GM21367 (cell line): ENCODE measurements around the gene SYNJ2.

Experiments
- ATAC-seq: cut with Tn5 transposase; IDR thresholded peaks from one replicate; pipeline ENCODE4 v1.9.1; 2021; ENCODE audit not compliant: unreplicated experiment

SYNJ2 gene

DNA sequence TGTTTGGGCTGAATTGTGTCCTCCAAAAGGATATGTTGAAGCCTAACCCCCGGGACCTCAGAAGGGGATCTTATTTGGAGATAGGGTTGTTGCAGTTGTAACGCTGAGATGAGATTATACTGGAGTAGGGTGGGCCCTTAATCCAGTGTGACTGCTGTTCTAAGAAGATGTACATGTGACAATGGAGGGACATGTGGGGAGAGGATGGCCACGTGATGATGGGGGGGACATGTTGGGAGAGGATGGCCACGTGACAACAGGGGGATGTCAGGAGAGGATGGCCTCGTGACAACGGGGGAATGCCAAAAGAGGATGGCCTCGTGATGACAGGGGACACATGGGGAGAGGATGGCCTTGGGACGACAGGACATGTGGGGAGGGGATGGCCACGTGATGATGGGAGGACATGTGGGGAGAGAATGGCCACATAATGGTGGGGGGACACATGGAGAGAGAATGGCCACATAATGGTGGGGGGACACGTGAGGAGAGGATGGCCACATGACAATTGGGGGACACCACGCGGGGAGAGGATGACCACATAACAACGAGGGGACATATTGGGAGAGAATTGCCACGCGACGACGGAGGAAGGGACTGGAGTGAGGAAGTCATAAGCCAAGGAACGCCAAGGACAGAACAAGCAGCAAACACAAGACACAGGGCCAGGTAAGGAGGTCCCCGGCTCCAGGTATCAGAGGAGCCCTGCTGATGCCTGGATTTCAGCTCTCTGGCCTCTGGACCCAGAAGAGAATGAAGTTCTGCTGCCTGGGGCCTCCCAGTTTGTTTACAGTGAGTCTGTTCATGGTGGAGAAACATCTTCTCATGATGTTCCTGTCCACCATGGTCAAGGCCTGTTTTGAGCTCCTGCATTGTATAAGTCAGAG is 29.2 kb downstream of the SYNJ2 start:
- ATAC-seq: no peak

DNA sequence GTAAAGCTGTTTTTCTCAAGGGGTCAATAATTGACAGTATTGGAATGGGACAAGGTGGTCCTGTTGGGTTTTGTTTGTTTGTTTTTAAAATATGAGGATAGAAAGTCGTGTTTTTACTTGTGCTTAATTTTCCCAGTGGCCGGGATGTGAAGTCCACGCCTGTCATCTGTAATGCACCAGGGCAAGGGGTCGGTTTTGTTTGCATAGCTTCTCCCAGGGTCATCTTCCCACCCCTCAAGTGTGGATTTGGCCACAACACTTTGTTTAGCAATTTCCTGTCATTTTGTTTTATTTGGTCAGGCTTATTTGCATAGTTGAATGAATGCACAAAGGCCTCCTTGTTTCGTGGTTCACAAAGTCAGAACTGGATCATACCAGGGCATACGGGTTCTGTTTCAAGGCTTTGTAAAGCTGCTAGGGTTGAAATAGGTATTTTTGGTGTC is 29.8 kb downstream of the SYNJ2 start:
- no peak for ATAC-seq

DNA sequence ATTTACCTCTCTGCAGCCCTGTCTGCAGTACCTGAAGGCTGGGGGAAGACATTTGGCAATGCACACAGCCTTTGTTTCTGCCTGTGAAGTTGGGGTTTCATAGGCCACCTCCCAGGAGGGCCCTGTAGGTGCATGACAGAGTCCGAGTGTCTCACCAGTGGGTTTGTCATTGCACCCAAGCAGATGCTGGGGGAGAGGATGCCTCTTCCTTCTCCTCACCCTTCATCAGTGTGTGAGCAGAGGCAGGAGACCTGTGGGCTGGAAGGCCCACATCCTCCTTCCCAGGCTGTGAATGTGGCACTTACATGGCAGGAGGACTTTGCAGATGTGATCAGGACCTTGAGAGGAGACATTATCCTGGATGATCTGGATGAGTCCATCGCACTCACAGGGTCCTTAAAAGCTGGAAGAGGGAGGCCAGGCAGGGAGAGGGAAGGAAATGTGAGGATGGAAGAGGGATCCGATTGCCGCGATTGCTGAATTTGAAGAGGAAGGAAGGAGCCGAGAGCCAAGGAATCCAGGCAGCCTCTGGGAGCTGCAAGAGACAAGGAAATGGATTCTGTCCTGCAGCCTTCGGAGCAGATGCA is 30.4 kb downstream of the SYNJ2 start:
- ATAC-seq: no peak

DNA sequence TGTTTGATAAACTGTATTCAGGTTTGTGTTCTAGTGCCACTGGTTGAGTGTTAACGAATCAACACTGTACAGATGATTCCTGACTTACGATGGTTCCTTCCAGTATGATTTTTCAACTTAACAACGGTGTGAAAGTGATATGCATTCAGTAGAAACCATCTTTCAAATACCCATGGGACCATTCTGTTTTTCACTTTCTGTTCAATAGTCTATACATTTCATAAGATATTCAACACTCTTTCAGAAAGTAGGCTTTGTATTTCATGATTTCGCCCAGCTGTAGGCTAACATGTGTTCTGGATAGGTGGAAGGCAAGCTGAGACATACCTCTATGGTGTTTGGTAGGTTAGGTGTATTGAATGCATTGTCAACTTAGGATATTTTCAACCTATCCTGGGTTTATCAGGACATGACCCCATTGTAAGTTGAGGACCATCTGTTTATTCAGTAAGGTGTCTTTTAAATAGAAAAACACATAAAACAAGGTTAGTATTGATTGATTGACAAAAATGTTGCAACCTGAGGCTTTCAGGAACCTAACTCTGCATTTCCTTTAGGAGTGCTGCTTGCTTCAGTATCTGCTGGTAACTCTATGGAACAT is 32.3 kb downstream of the SYNJ2 start:
- no peak for ATAC-seq

DNA sequence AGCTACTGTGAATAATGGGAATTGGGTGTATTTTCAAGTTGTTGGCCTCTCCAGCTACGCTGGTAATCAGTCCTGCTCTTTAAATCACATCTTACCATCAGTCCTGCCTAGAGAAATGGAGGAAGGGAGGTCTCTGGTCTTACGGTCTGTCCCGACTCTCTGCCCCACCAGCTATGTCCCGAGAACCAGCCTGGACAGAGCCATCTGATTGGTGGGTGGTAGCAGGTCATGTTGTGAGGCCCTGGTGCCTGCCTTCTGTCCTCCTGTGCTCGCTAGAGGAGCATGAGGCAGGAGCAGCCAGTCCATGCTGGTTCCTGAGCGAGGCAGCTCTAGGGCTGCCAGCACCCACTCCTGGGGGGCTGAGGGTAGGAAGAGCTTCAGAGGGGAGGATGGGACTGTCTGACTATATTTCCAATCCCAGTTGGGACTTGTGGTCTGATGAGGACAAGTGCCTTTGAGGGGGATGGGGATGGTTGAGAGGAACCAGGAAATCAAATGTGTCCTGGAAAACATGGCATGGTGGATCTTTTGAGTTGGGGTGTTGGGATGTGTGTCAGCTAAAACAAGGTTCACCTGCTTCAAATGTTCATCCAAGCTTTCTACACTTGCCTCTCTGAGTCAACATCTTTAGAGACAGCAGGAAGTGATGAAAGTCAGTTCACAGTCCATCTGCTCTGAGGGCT is 33.0 kb downstream of the SYNJ2 start:
- ATAC-seq: no peak

DNA sequence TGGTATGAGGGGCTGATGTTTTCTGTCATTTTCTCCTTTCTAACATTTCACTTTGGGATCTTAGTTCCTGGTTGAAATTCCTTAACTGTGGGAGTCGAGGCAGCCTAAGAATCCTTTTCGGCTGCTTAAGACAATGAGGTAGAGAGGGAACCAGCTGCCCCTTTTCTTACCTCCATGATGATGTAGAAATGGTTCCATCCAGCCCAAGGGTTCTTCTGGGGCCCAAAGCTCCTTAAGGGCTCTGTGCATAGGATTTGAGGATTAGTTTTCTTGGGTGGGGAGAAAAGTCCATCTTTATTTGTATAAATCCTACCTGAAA is 33.5 kb downstream of the SYNJ2 start:
- ATAC-seq: no peak

DNA sequence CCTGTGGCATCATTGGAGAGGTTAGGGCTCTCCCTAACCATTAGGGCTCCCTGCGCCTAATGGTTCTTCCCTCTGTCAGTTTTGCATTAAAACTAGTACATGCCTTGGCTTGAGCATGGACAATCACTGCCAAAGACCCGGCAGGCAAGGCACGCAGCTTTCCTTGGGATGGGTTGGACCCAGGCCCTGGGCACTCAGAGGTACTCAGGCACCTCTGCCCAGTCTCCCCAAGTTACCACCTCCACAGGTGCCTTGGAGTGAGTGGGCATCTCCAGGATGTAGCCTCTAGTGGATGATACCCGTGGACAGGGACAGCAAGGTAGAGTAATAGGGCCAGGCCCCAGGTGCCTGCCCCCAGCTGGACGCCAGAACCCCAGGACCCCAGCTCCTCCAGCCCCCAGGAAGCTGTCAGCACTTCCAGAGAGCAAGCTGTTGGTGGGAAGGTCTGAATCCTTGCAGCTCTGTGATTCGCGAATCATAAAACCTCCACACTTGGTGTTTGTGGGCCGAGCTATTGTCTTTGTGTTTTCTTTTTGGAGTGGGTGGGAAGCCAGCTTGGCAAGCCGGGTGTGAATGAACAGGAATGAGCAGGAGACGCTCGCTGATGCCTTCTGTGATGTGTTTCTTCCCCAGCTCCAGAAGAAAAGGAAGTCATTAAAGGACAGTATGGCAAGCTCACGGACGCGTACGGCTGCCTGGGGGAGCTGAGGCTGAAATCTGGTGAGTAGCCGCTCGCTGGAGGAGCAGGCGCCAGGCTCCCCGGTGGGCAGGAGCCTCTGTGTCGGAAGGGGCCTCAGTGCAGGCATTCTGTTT is 35.1 kb downstream of the SYNJ2 start:
- ATAC-seq: no peak

DNA sequence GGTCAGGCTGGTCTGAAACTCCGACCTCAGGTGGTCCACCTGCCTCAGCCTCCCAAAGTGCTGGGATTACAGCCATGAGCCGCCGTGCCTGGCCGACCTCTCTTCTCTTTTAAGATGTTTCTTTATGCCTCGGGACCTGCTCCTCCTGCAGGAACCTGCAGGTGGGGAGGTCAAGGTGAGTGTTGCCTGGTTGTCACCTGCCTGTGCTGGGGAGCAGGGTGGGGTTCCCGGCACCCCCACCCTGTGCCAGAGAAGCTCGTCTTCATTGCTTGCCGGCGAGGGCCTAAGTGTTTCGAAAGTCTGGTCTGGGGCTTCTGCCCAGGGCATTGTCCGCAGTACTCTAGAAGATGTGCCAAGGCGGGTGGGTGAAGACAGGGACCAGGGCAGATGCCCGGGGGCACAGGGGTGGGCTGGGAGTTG is 36.0 kb downstream of the SYNJ2 start:
- ATAC-seq: no peak

DNA sequence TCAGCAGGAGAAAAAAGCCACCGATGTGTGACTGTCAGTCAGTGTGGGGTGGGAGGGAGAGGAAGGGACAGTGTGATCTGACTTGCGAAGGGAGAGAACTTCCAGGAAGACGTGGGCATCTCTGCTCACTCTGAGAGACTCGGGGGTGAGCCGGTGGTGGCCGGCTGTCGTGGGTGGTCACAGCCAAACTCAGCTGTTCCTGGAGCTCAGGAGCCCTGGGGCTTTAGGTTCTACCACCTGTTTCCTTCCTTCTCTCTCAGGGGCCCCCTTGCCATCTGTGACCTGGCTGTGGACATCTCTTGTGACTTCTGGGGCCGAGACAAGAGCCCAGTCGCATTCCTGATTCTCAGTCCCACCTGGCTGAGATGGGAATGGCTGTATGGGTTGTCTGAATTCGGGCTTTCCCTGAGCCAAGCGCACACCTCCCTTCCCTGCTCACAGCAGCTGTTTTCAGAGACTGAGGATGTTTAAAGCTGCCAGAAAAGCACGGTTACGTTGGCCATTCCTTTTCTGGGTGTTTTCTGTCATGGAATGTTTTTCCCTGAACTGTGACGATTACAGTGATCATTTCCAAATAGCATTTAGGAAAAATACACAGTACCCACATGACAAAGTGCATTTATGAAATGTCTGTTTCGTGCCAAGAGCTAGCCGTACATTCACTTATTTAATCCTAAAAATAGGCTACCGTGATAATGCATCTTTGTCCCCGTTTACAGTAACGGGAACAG is 36.5 kb downstream of the SYNJ2 start:
- ATAC-seq: no peak

DNA sequence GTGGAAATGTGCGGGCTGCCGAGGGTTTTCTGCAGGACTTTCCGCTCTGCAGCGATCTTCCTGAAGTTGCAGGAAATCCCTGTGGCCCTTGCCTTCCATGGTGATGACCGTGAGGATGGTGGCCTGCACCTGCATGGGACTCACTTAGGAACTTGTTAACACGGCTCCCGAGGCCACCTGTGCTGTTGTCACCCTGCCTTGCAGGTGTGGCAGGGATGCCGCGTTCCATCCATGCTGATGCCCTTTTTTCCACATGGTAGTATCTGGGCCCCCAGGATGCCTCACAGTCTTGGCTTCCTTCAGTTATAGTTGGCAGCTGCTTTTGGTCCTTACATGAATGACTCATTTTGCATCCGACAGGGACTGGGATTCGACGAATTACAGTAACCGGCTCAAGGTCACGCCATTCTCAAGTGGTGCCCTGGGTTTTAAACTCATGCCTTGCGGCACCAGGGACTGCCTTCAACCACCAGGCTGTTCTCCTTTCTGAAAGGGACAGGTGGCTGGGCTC is 37.2 kb downstream of the SYNJ2 start:
- no peak for ATAC-seq

DNA sequence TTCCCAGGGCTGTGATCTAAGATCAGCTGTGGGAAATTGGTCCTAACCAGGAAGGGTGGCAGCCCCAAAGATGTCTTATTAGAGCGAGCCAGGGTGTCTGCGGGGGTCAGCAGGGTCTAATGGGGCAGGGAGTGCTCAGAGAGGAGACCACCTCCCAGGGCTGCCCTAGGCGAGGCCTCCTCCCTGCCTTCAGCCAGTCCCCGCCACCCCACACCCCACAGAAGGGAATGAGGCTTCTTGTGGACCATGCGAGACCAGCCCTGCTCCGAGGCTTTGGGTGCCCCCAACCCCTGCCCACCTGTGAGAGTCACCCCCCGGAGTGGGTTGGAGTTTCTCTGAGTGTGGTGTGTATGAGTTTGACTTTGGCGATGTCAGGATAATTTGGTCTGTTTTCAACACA is 37.8 kb downstream of the SYNJ2 start:
- no peak for ATAC-seq

DNA sequence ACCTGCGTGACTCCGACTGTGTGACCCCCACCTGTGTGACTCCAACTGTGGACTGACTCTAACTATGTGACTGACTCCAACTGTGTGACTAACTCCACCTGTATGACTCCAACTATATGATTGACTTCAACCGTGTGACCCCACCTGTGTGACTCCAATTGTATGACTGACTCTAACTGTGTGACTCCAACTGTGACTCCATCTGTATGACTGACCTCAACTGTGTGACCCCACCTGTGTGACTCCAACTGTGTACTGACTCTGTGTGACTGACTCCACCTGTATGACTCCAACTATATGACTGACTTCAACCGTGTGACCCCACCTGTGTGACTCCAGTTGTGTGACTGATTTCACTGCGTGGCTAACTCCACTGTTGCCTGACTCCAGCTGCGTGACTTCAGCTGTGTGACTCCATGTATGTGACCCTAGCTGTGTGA is 38.6 kb downstream of the SYNJ2 start:
- no peak for ATAC-seq

DNA sequence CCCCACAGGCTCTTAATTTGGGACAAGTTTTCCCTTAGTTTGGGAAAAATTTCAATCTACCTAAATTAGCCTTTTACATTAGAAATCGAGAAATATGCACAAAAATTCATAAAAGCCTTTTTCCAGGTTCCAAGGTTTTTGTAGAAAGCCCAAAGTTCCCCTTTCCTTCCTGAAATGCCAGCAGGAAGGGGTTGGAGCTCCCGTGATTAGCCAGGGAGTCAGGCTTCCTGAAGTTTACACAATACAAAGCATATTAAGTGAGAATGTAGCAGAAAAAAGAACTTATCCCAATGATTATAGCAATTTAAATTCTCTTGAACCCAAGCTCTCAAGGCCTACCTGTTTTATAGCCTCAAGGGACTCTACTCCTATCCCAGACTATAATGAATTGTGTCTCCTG is 39.1 kb downstream of the SYNJ2 start:
- no peak for ATAC-seq

DNA sequence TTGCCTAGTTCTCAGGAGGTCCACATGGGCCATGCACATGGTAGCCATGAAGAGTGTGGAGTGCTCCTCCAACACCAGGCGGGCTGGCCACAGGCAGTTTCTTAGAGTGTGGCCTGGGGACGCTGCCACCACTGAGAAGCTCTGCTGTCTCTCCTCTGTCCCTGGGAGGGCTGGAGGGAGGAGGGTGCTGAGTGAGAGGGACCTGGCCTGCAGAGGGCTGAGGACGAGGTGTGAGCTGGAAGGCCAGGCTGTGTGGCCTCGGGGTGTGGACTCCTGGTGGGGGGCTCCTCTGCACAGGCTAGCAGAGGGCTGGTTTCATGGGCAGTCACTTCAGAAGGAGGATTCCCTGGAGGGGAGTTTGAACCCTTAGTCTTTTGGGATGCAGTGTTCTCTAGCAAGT is 39.7 kb downstream of the SYNJ2 start:
- ATAC-seq: no peak

DNA sequence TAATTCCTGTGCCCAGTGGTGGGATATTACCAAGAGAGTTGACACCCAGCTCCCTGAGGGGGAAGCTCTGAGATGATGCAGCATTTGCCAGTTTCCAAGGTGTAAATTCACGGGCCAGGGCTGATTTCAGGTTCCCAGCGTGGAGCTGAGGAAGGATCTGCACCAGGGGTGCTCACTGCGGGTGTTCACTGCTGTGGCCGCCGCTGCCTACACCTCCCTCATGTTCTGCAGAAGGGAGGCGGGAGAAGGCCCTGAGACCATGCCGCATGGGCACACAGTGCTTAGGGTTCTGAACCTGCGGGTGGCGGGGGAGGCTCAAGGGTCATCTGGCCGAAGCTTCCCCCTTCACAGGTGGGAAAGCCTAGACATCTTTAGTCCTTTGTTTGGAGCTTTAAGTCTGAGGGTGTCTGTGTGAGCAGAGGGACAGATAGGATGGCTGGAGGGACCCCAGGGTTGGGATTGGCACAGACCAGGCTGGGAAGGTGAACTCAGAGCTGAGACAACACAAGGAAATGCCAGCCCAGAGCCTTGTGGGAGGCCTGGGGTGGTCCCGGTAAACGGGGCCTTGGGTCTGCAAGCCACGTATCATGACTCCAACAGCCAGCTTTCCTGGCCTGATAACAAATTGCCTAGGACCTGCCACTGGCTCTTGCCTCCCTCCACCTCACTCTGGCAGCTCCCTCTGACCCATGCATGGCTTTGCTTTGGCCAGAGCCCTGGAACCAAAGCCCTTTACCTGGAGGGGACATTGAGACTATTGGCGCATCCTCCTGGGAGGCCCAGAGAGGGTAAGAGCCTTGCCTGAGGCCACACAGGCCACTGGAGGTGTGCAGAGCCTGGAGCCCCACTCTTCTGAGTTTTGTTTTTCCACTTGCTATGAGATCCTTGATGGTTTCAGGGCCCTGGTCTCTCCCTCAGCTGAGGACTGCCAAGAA is 40.4 kb downstream of the SYNJ2 start:
- ATAC-seq: no peak

DNA sequence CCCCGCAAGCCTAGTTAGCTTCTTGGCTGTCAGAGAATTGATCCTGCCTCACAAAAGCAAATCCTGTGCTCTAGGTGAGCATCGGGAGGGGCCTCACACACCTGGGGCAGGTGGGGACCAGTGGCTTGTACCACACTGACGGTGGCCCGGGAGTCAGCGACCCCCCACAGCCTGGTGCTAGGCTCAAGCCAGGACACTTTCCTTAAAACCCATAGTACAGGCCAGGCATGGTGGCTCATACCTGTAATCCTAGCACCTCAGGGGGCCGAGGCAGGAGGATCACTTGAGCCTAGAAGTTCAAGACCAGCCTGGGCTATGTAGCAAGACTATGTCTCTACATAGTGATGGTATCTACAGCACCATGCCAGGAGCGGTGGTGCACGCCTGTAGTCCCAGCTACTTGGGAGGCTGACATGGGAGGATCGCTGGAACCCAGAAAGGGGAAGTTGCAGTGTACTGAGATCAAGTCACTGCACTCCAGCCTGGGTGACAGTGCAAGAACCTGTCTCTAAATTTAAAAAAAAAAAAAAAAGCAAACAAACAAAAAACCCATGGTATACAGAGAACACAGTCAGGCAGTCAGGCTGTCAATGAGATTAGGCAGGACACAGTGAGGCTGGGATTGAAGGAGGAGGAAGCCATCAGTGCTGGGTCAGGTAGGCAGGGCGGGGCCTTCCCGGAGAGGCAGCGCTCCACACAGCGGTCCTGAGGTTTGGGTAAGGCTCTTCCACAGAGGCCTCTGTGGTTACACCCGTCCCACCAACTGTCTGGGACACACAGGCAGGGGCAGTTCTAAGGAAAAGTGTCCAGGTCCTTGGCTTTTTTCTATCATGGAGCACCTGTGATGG is 41.3 kb downstream of the SYNJ2 start:
- no peak for ATAC-seq

DNA sequence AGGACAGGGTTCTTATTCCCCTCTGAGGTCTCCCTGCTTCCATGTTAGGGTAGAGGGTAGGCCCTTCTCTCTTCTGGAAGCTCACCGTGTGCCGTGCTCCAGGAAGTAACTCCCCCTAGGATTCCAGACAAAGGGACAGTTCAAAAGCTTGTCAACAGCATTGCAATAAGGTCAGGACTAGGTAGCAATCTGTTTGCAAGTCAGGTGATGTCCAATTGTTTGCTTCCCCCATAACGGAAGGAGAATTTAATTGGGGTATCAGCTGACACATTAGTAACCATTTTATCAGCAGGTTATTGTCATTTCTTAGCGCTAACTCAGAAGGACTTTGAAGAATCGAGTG is 41.9 kb downstream of the SYNJ2 start:
- no peak for ATAC-seq
